CD4-positive, alpha-beta T cell (primary cell): ENCODE measurements around the gene ITGB2. TPM values are rescaled to one million over a fixed set of nuclear protein-coding genes. Genes with fewer than 3 reads are reported as not detected.

Source experiments
- ATAC-seq: fragments of 200-7000 bp; cut with Tn5 transposase; one replicate; pipeline ENCODE4 v1.10.0; 2022; ENCODE audit warnings: mild to moderate bottlenecking; ENCODE audit not compliant: poor library complexity
- CTCF ChIA-PET: fragments of 350-600 bp; sonication (Branson Sonifier 250); formaldehyde crosslinking; loops from one replicate; lab custom pipeline; 2021; ENCODE audit warnings: antibody characterized with exemption, inconsistent platforms; lab: Charles Lee
- POLR2A ChIA-PET: fragments of 350-600 bp; sonication (Branson Sonifier 250); formaldehyde crosslinking; loops from one replicate; lab custom pipeline; 2021; ENCODE audit warnings: antibody characterized with exemption, inconsistent platforms; lab: Charles Lee
- DNase-seq, 14 experiments: peaks; one replicate each; pipeline ENCODE4 v3.0.0-alpha.2; 2013 to 2020; ENCODE audit warnings: mixed read lengths in 2 of 14
- H3K27ac ChIP-seq, 2 donors: one replicate each; pipeline versions ENCODE4 v1.5.1 to v1.7.0; 2013; ENCODE audit warnings: low read length in 2 of 2, low read depth in 1 of 2, mild to moderate bottlenecking in 1 of 2
- H3K27me3 ChIP-seq, 2 experiments: 1 replicate in 1 of 2; 2 replicates in 1 of 2; pipeline versions ENCODE4 v1.6.1 to v1.7.0; 2013; ENCODE audit warnings: low read length in 2 of 2, control low read depth in 1 of 2, mild to moderate bottlenecking in 1 of 2, moderate library complexity in 1 of 2; ENCODE audit not compliant: insufficient read depth in 2 of 2, control insufficient read depth in 1 of 2
- H3K36me3 ChIP-seq: one replicate; pipeline ENCODE4 v1.6.1; 2013; ENCODE audit warnings: low read length, control low read depth; ENCODE audit not compliant: insufficient read depth
- H3K4me1 ChIP-seq: one replicate; pipeline ENCODE4 v1.6.1; 2013; ENCODE audit warnings: low read length, control low read depth; ENCODE audit not compliant: insufficient read depth
- H3K4me3 ChIP-seq: one replicate; pipeline ENCODE4 v1.5.1; 2013; ENCODE audit warnings: mild to moderate bottlenecking, low read length, moderate library complexity
- H3K9me3 ChIP-seq, 2 experiments: 1 replicate in 1 of 2; 2 replicates in 1 of 2; pipeline versions ENCODE4 v1.6.1 to v1.7.0; 2013; ENCODE audit warnings: low read length in 2 of 2, mild to moderate bottlenecking in 2 of 2, control low read depth in 1 of 2, moderate library complexity in 1 of 2; ENCODE audit not compliant: control insufficient read depth in 1 of 2, insufficient read depth in 1 of 2
- H3K27ac Mint-ChIP-seq: one replicate; pipeline ENCODE4 v1.8.0; 2020; ENCODE audit warnings: mixed read lengths
- H3K27me3 Mint-ChIP-seq: one replicate; pipeline ENCODE4 v1.8.0; 2021; ENCODE audit warnings: mixed read lengths
- H3K36me3 Mint-ChIP-seq: one replicate; pipeline ENCODE4 v1.8.0; 2021; ENCODE audit warnings: low read depth, mixed read lengths
- H3K4me1 Mint-ChIP-seq: one replicate; pipeline ENCODE4 v1.8.0; 2021; ENCODE audit warnings: low read depth, mixed read lengths
- H3K4me3 Mint-ChIP-seq: one replicate; pipeline ENCODE4 v1.8.0; 2020; ENCODE audit warnings: mild to moderate bottlenecking, mixed read lengths
- H3K9me3 Mint-ChIP-seq: one replicate; pipeline ENCODE4 v1.8.0; 2020; ENCODE audit warnings: mixed read lengths
- intact Hi-C, 2 experiments: fragments of 100-400 bp; cut with DNase I in 1 of 2; cut with micrococcal nuclease in 1 of 2; formaldehyde crosslinking; loops; one replicate each; pipeline versions ENCODE4 v1.15.1 to v1.9.0; 2023 to 2025; cut with DNase I, micrococcal nuclease
- total RNA-seq, 174 experiments: library from RNA in 2 of 174; stranded (reverse) in 2 of 174; gene quantifications; one replicate each; pipeline ENCODE4 v1.2.3 and lab custom pipeline; 2021 to 2026
- TF ChIP-seq, protein P1 (sequence below): fragments of 200-600 bp; IDR thresholded peaks from one replicate; pipeline ENCODE4 v1.8.0; 2022; ENCODE audit warnings: antibody characterized with exemption, mild to moderate bottlenecking

Gene ITGB2
- total RNA-seq, 2 experiments from 2014 or later = 283 to 284 TPM

- peak within 1 kb of the TSS; percentile 78 to 81 for H3K27ac ChIP-seq
- ChIA-PET POLR2A (interaction anchor here (0.6 to 4.1 kb wide), 36 partner anchors 9 to 1145 kb away, joined by 3 to 55 read pairs (median 5); partner anchors contain the start of genes CFAP410, KRTAP12-3, SLX9 and SUMO3), CTCF (interaction anchor here (2.5 to 5.7 kb wide), 2 partner anchors 73 to 363 kb away, joined by 8 to 46 read pairs; partner anchors contain the start of gene UBE2G2)
- TF ChIP-seq, protein P1, sequence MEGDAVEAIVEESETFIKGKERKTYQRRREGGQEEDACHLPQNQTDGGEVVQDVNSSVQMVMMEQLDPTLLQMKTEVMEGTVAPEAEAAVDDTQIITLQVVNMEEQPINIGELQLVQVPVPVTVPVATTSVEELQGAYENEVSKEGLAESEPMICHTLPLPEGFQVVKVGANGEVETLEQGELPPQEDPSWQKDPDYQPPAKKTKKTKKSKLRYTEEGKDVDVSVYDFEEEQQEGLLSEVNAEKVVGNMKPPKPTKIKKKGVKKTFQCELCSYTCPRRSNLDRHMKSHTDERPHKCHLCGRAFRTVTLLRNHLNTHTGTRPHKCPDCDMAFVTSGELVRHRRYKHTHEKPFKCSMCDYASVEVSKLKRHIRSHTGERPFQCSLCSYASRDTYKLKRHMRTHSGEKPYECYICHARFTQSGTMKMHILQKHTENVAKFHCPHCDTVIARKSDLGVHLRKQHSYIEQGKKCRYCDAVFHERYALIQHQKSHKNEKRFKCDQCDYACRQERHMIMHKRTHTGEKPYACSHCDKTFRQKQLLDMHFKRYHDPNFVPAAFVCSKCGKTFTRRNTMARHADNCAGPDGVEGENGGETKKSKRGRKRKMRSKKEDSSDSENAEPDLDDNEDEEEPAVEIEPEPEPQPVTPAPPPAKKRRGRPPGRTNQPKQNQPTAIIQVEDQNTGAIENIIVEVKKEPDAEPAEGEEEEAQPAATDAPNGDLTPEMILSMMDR = no peak
- H3K4me3 Mint-ChIP-seq = peak within 1 kb of the TSS; percentile 97
- no peaks in the 10 kb centered on the region for H3K9me3 Mint-ChIP-seq
- peak within 1 kb of the TSS; percentile 76 for H3K4me3 ChIP-seq
- no peaks in the 10 kb centered on the region for H3K27me3 Mint-ChIP-seq
- intact Hi-C loops = loop anchor here (1.0 to 10.0 kb wide), 10 partner anchors 17 to 539 kb away; partner anchors contain the start of genes ADARB1 (in 1 of the 2), CFAP410 (in 1 of the 2), POFUT2 (in 1 of the 2) and SUMO3 (in 1 of the 2)
- peaks cover 62% of the 10 kb centered on the region for H3K4me1 ChIP-seq
- peak within 1 kb of the TSS; percentile 92 for H3K27ac Mint-ChIP-seq
- no peaks in the 10 kb centered on the region for H3K36me3 ChIP-seq
- DNase-seq (peak; percentile 98 to 100 (median 99)), ATAC-seq (peak; percentile 76)
- H3K9me3 ChIP-seq = no peaks in the 10 kb centered on the region
- H3K4me1 Mint-ChIP-seq = peaks cover 60% of the 10 kb centered on the region
- peaks cover 28% of the 10 kb centered on the region for H3K36me3 Mint-ChIP-seq
- no peaks in the 10 kb centered on the region for H3K27me3 ChIP-seq
Measured at GRCh38 chr21:44873356-44874239, 47.1 kb downstream of the ITGB2 start, which contains the start of gene PTTG1IP. PTTG1IP (minus strand) TSS chr21:44873690; CDS start chr21:44873616, 74 bp downstream.

- intact Hi-C loops = loop anchor here (1.0 to 10.0 kb wide), 8 partner anchors 16 to 538 kb away; partner anchors contain the start of genes ADARB1 (in 1 of the 2), CFAP410 (in 1 of the 2), POFUT2 (in 1 of the 2) and SUMO3 (in 1 of the 2)
- Mint-ChIP-seq H3K27me3 (no peaks in the 10 kb centered on the region), H3K27ac (peak overlapping the region; percentile 80), H3K9me3 (no peaks in the 10 kb centered on the region), H3K4me3 (peak overlapping the region; percentile 96), H3K36me3 (peaks cover 35% of the 10 kb centered on the region), H3K4me1 (peaks cover 68% of the 10 kb centered on the region)
- peak overlapping the region; percentile 76 for H3K4me3 ChIP-seq
- peaks cover 70% of the 10 kb centered on the region for H3K4me1 ChIP-seq
- ChIA-PET CTCF (interaction anchor here (1.6 to 5.7 kb wide), 2 partner anchors 60 to 72 kb away, joined by 5 to 46 read pairs; partner anchors contain the start of gene UBE2G2), POLR2A (interaction anchor here (0.6 to 4.1 kb wide), 31 partner anchors 9 to 1144 kb away, joined by 3 to 55 read pairs (median 7); partner anchors contain the start of genes CFAP410, SLX9, SUMO3 and UBE2G2)
- no peaks in the 10 kb centered on the region for H3K9me3 ChIP-seq
- peak overlapping the region; percentile 28 to 66 for H3K27ac ChIP-seq
- TF ChIP-seq, protein P1 = no peak
- DNase-seq = peak in 4 of 14 experiments; percentile 21 to 56 (median 40)
- ATAC-seq = no peak
- no peaks in the 10 kb centered on the region for H3K36me3 ChIP-seq
- no peaks in the 10 kb centered on the region for H3K27me3 ChIP-seq
Measured at GRCh38 chr21:44872649-44873355, 47.9 kb downstream of the ITGB2 start.

DNA sequence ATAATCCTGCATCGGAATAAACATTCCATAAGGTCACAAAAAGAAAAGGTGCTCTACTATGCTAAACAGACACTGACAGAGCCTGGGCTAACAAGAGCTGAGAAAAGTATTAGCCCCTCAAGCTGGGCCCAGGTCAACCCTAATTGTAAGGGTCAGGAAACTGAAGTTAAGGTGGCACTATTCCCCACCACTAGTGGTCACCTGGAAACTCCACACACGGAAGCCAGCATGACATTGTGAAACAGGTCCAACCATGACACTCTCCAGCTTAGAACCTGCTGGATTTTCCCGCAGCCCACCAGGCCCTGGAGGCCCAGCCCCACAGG lies 48.4 kb downstream of the ITGB2 start:
- peaks cover 74% of the 10 kb centered on the region for H3K4me1 ChIP-seq
- peaks cover 73% of the 10 kb centered on the region for H3K4me1 Mint-ChIP-seq
- CTCF ChIA-PET = interaction anchor here (1.4 to 5.7 kb wide), 3 partner anchors 54 to 72 kb away, joined by 3 to 46 read pairs (median 5); partner anchors contain the start of gene UBE2G2
- H3K36me3 ChIP-seq = peaks cover 2% of the 10 kb centered on the region
- intact Hi-C loops = loop anchor here (2.0 to 10.0 kb wide), 7 partner anchors 15 to 537 kb away; partner anchors contain the start of genes ADARB1 (in 1 of the 2), CFAP410 (in 1 of the 2) and POFUT2 (in 1 of the 2)
- peak overlapping the region; percentile 80 for H3K27ac Mint-ChIP-seq
- H3K9me3 Mint-ChIP-seq = no peaks in the 10 kb centered on the region
- H3K27me3 Mint-ChIP-seq = no peaks in the 10 kb centered on the region
- ATAC-seq (no peak), DNase-seq (peak in 3 of 14 experiments; percentile 22 to 52 (median 50))
- H3K36me3 Mint-ChIP-seq = peaks cover 40% of the 10 kb centered on the region
- POLR2A ChIA-PET = interaction anchor here (0.7 to 4.1 kb wide), 13 partner anchors 11 to 71 kb away, joined by 3 to 55 read pairs (median 4); partner anchors contain the start of genes SLX9, SUMO3 and UBE2G2
- H3K27me3 ChIP-seq = no peaks in the 10 kb centered on the region
- H3K4me3 Mint-ChIP-seq = peak overlapping the region; percentile 96
- TF ChIP-seq, protein P1 = no peak
- H3K4me3 ChIP-seq = peak overlapping the region; percentile 76
- H3K9me3 ChIP-seq = no peaks in the 10 kb centered on the region
- peak overlapping the region; percentile 28 to 66 for H3K27ac ChIP-seq
